MCF 10A (cell line): Measurements from ENCODE around the gene MAP1LC3B. TPM values are rescaled to one million over a fixed set of nuclear protein-coding genes. Genes with fewer than 3 reads are reported as not detected.

Experiments
- BruUV-seq: library from RNA; stranded (reverse); fragments of 400-500 nt; replicated peaks from 2 replicates; lab custom pipeline; 2021; lab: Mats Ljungman, UMichigan
- CTCF ChIA-PET: fragments of 300-600 bp; sonication (Branson Sonifier 250); formaldehyde crosslinking; extraction: SDS; loops from one replicate; lab custom pipeline; 2021; ENCODE audit warnings: antibody characterized with exemption, inconsistent platforms; lab: Yijun Ruan, JAX
- POLR2A ChIA-PET: fragments of 300-600, 350-650 bp; sonication (Branson Sonifier 250); formaldehyde crosslinking; extraction: SDS; loops from one replicate; lab custom pipeline; 2020; ENCODE audit warnings: antibody characterized with exemption, inconsistent platforms; lab: Yijun Ruan, JAX
- DNase-seq: peaks from one replicate; pipeline ENCODE4 v3.0.0-alpha.2; 2018; ENCODE audit not compliant: unreplicated experiment
- H3K27ac Mint-ChIP-seq: one replicate; pipeline ENCODE4 v1.8.0; 2022; ENCODE audit warnings: mild to moderate bottlenecking, low read depth, mixed read lengths; ENCODE audit not compliant: unreplicated experiment
- H3K27me3 Mint-ChIP-seq: one replicate; pipeline ENCODE4 v1.8.0; 2022; ENCODE audit warnings: mixed read lengths; ENCODE audit not compliant: insufficient read depth, unreplicated experiment
- H3K36me3 Mint-ChIP-seq: one replicate; pipeline ENCODE4 v1.8.0; 2022; ENCODE audit warnings: mild to moderate bottlenecking, moderate library complexity, mixed read lengths; ENCODE audit not compliant: insufficient read depth, unreplicated experiment
- H3K4me1 Mint-ChIP-seq: one replicate; pipeline ENCODE4 v1.8.0; 2022; ENCODE audit warnings: mixed read lengths; ENCODE audit not compliant: insufficient read depth, unreplicated experiment
- H3K4me3 Mint-ChIP-seq: one replicate; pipeline ENCODE4 v1.8.0; 2022; ENCODE audit warnings: mild to moderate bottlenecking, moderate library complexity, mixed read lengths; ENCODE audit not compliant: unreplicated experiment
- H3K9me3 Mint-ChIP-seq: one replicate; pipeline ENCODE4 v1.8.0; 2022; ENCODE audit warnings: mixed read lengths; ENCODE audit not compliant: unreplicated experiment
- intact Hi-C: fragments of 100-400 bp; cut with micrococcal nuclease; formaldehyde crosslinking; loops from 2 replicates; pipeline ENCODE4 v1.14.1; 2022
- total RNA-seq: library from RNA; stranded (reverse); gene quantifications from 2 replicates; pipeline ENCODE4 v1.2.3, GENCODE V29; 2022
- TF ChIP-seq, protein P1 (sequence below): fragments of 200-600 bp; IDR thresholded peaks from one replicate; pipeline ENCODE4 v1.8.0; 2022; ENCODE audit warnings: antibody characterized with exemption, mild to moderate bottlenecking; ENCODE audit not compliant: unreplicated experiment

Gene MAP1LC3B
- total RNA-seq, 1 experiment from 2014 or later: 271 TPM

DNA sequence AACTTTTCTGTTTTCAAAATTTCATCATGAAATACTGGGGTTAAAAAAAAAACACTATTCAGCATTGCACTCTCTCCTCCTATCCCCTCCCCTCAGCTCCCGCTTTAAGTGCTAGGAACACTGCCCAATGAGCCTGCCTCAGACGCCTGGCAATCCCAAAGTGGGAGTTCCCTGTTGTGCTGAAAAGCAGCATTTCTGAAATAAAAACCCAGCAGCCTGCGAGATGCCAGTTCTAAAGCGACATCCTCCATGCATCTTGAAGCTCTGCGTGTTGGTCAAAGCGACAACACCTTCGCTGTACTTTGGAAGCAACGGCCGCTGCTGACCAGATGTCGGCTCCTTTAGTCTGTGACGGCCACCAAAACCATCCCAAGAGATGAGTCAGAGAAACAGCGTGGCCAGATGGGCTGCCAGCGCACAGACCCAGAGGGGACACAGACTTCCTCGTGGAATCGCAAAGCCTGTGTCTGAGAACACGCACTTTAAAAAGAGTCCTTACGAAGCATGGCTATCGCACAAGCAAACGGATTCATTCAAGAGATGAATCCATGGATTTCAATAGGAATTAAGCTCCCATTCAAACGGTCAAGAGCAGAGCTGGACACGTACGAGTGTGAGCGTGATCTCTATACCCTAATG lies 41.3 kb upstream of the MAP1LC3B start:
- Mint-ChIP-seq H3K4me1 (no peaks in the 10 kb centered on the region), H3K27me3 (no peaks in the 10 kb centered on the region), H3K4me3 (no peak overlapping the region), H3K27ac (no peak overlapping the region), H3K36me3 (peaks cover 65% of the 10 kb centered on the region), H3K9me3 (no peaks in the 10 kb centered on the region)
- TF ChIP-seq, protein P1, sequence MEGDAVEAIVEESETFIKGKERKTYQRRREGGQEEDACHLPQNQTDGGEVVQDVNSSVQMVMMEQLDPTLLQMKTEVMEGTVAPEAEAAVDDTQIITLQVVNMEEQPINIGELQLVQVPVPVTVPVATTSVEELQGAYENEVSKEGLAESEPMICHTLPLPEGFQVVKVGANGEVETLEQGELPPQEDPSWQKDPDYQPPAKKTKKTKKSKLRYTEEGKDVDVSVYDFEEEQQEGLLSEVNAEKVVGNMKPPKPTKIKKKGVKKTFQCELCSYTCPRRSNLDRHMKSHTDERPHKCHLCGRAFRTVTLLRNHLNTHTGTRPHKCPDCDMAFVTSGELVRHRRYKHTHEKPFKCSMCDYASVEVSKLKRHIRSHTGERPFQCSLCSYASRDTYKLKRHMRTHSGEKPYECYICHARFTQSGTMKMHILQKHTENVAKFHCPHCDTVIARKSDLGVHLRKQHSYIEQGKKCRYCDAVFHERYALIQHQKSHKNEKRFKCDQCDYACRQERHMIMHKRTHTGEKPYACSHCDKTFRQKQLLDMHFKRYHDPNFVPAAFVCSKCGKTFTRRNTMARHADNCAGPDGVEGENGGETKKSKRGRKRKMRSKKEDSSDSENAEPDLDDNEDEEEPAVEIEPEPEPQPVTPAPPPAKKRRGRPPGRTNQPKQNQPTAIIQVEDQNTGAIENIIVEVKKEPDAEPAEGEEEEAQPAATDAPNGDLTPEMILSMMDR: no peak
- intact Hi-C loops: no loop called here
- POLR2A ChIA-PET: interaction anchor here (2.8 kb wide), 1 partner anchor 33 kb away, joined by 8 read pairs; the partner anchor contains the start of gene FBXO31
- no peak for DNase-seq
- no TSS peak for BruUV-seq
- CTCF ChIA-PET: no interaction called here

DNA sequence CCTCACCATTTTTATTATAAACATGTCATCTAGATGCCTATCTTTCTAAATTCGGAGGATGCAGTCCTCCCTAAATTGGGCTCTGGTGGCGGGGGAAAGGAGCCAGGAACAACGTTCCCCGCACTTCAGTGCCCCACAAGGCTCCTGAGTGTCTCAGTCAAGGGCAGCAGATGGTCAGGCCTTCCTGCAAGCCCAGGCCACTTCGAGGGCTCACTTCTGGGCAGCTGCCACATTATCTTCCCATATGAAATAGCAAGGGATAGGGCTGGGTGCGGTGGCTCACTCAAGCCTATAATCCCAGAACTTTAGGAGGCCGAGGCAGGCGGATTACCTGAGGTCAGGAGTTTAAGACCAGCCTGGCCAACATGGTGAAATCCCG lies 40.8 kb upstream of the MAP1LC3B start:
- no peaks in the 10 kb centered on the region for H3K27me3 Mint-ChIP-seq
- POLR2A ChIA-PET: interaction anchor here (0.9 to 2.8 kb wide), 2 partner anchors 19 to 32 kb away, joined by 4 to 8 read pairs; partner anchors contain the start of gene FBXO31
- peaks cover 64% of the 10 kb centered on the region for H3K36me3 Mint-ChIP-seq
- CTCF ChIA-PET: interaction anchor here (0.7 kb wide), 1 partner anchor 284 kb away, joined by 3 read pairs; no protein-coding TSS in a partner anchor
- DNase-seq: no peak
- no TSS peak for BruUV-seq
- TF ChIP-seq, protein P1: no peak
- no peaks in the 10 kb centered on the region for H3K4me1 Mint-ChIP-seq
- intact Hi-C loops: no loop called here
- no peak overlapping the region for H3K4me3 Mint-ChIP-seq
- H3K9me3 Mint-ChIP-seq: no peaks in the 10 kb centered on the region
- no peak overlapping the region for H3K27ac Mint-ChIP-seq

DNA sequence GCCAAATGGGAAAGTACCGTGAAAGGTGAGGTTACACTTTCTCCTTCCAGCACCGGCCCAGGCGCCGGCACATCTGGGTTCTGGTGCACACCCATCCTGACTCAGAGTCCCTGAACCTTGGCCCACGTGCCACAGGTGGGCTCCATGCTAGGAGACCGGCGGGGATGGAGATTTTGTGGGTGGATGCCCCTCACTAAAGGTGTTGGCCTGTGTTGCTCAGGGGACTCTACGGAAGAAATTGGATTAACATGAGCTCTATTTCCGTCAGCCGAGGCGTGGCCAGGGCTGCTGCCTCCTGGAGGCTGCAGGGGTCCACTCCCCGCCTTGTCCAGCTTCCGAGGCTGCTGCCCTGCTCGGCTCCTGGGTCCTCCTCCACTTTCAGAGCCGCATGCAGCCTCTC lies 39.3 kb upstream of the MAP1LC3B start:
- Mint-ChIP-seq H3K4me1 (no peaks in the 10 kb centered on the region), H3K9me3 (no peaks in the 10 kb centered on the region), H3K27ac (no peak overlapping the region), H3K36me3 (peaks cover 69% of the 10 kb centered on the region), H3K27me3 (no peaks in the 10 kb centered on the region), H3K4me3 (no peak overlapping the region)
- CTCF ChIA-PET: no interaction called here
- TF ChIP-seq, protein P1: no peak
- DNase-seq: no peak
- intact Hi-C loops: no loop called here
- POLR2A ChIA-PET: no interaction called here
- no TSS peak for BruUV-seq

DNA sequence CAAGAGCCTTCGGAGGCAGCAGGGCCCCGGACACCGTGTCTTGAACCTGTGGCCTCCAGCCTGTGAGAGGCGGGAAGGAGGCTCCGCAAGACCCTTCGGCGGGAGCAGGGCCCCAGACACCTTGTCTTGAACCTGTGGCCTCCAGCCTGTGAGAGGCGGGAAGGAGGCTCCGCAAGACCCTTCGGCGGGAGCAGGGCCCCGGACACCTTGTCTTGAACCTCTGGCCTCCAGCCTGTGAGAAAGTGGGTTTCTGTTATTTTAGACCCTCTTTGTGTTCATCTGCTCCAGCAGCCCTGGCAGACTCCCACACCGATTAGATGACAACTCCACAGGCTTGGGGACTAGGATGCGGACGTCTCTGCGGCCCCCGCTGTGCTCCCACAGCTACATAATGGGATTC lies 38.5 kb upstream of the MAP1LC3B start:
- TF ChIP-seq, protein P1: no peak
- no peak for DNase-seq
- BruUV-seq: no TSS peak
- CTCF ChIA-PET: no interaction called here
- intact Hi-C loops: no loop called here
- Mint-ChIP-seq H3K4me3 (no peak overlapping the region), H3K9me3 (no peaks in the 10 kb centered on the region), H3K4me1 (no peaks in the 10 kb centered on the region), H3K27ac (no peak overlapping the region), H3K27me3 (no peaks in the 10 kb centered on the region), H3K36me3 (peaks cover 69% of the 10 kb centered on the region)
- POLR2A ChIA-PET: no interaction called here
